Gastrocnemius medialis (tissue), 4 donors: ENCODE results near the gene MECR.

ENCODE experiments used
- CTCF ChIP-seq, 5 experiments: fragments of 450-650 bp in 3 of 5; fragments of 200-600 bp in 2 of 5; sonication (generic) in 2 of 5; IDR thresholded peaks in 4 of 5; conservative IDR thresholded peaks in 1 of 5; 1 replicate in 4 of 5; 2 replicates in 1 of 5; pipeline ENCODE4 v1.5.1; 2016 to 2019; ENCODE audit warnings: antibody characterized with exemption in 5 of 5, mild to moderate bottlenecking in 3 of 5, moderate library complexity in 3 of 5
- POLR2A ChIP-seq, 2 donors: fragments of 450-650 bp; IDR thresholded peaks; one replicate each; pipeline ENCODE4 v1.6.1; 2017; ENCODE audit warnings: antibody characterized with exemption in 2 of 2, mild to moderate bottlenecking in 2 of 2, moderate library complexity in 2 of 2

DNA sequence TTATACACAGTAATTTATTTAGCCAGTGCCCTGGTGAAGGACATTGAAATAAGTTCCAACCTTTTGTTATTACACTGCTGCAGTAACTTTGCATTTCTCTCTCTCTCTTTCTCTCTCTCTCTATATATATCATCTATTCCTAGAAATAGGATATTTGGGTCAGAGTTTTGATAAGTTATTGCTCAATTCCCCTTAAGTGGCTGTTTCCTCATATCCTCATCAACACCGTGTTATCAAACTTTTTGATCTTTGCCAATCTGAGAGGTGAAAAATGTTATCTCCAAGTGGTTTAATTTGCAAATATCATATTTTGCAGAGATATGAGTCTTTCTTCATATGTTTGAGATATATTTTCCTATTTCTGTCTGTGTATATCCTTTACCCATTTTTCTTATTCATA, 47.4 kb downstream of the MECR start:
- TF ChIP-seq CTCF (IDR thresholded peaks at IDR 0.05 in 4 of 5, conservative IDR thresholded peaks at IDR 0.05 in 1 of 5) (no peak), POLR2A (IDR thresholded peaks at IDR 0.05) (no peak)
